Measurements from ENCODE around the gene ASAP2. TPM values are rescaled to one million over a fixed set of nuclear protein-coding genes. Genes with fewer than 3 reads are reported as not detected.
A peak's percentile ranks its signal among the peaks of the same experiment; 100 is the strongest.

Gene ASAP2
- total and polyA plus RNA-seq, 9 of the 15 experiments (the other 6 are each of a cell fraction or from before 2014, with no cell fraction given): 0.06 to 4.3 (median 3.1) TPM

- TF ChIP-seq RREB1 (CRISPR knock-in tag; IDR thresholded peaks at IDR 0.05): peak; percentile 97
- TF ChIP-seq CAMTA2 (CRISPR knock-in tag; conservative IDR thresholded peaks at IDR 0.05): peak; percentile 77; the same call in 1 of the 2 replicates
- no peak for TF ChIP-seq SRSF7 (optimal IDR thresholded peaks at IDR 0.05; ENCODE audit: low read depth, low read length)
- TF ChIP-seq CHD1 (IDR thresholded peaks at IDR 0.05; ENCODE audit: low read length): no peak
- TF ChIP-seq MEF2D (tag; conservative IDR thresholded peaks at IDR 0.05; ENCODE audit: low read depth): peak; percentile 97
- no peak for TF ChIP-seq POLR2B (IDR thresholded peaks at IDR 0.05; ENCODE audit: low read depth, partially characterized antibody)
- peak; percentile 65 for TF ChIP-seq ETS2 (tag; IDR thresholded peaks at IDR 0.05; ENCODE audit: borderline replicate concordance, poor library complexity, severe bottlenecking)
- TF ChIP-seq ZNF324 (CRISPR knock-in tag; IDR thresholded peaks at IDR 0.05): peak; percentile 75
- no peak for TF ChIP-seq ZNF785 (CRISPR knock-in tag; IDR thresholded peaks at IDR 0.05)
- no peak for TF ChIP-seq GATAD2B (IDR thresholded peaks at IDR 0.05; ENCODE audit: borderline replicate concordance)
- peak; percentile 63; the same call in 1 of the 2 replicates for TF ChIP-seq GTF2E2 (tag; IDR thresholded peaks at IDR 0.05)
- TF ChIP-seq SRF (CRISPR knock-in tag; IDR thresholded peaks at IDR 0.05): peak; percentile 95 to 99
- TF ChIP-seq RNF219 (CRISPR knock-in tag; IDR thresholded peaks at IDR 0.05): peak; percentile 82; the same call in 1 of the 2 replicates
- peak; percentile 98 for TF ChIP-seq ERF (CRISPR knock-in tag; IDR thresholded peaks at IDR 0.05)
- no peak for TF ChIP-seq ZC3H11A (IDR thresholded peaks at IDR 0.05; ENCODE audit: low read depth, low read length)
- TF ChIP-seq NR2C2 (CRISPR knock-in tag; IDR thresholded peaks at IDR 0.05): no peak
- peak; percentile 91 for TF ChIP-seq NR2C2 (tag; IDR thresholded peaks at IDR 0.05)
- TF ChIP-seq PHB2 (IDR thresholded peaks at IDR 0.05; ENCODE audit: low read depth): no peak
- peak; percentile 89 for TF ChIP-seq TAF7 (tag; IDR thresholded peaks at IDR 0.05)
- TF ChIP-seq ZNF175 (CRISPR knock-in tag; IDR thresholded peaks at IDR 0.05; ENCODE audit: low read depth): peak; percentile 99
- TF ChIP-seq RFX1 (IDR thresholded peaks at IDR 0.05): no peak
- TF ChIP-seq ZBED1 (IDR thresholded peaks at IDR 0.05): no peak
- peak; percentile 88 for TF ChIP-seq ZNF561 (CRISPR knock-in tag; conservative IDR thresholded peaks at IDR 0.05)
Observed at GRCh38 chr2:9169349-9170107, 37.1 kb upstream of the ASAP2 start (continued).
